IPS DF 19.7 (cell line): ENCODE data around the gene CD276.
"Not testable (repeated sequence)": the region's sequence is repeated elsewhere in the genome, so short reads cannot be mapped to it uniquely, and the experiment has no call there.

Experiments
- DNase-seq: peaks from one replicate; pipeline ENCODE4 v3.0.0-alpha.2; 2013; ENCODE audit warnings: low read depth, low spot score

CD276 gene

DNA sequence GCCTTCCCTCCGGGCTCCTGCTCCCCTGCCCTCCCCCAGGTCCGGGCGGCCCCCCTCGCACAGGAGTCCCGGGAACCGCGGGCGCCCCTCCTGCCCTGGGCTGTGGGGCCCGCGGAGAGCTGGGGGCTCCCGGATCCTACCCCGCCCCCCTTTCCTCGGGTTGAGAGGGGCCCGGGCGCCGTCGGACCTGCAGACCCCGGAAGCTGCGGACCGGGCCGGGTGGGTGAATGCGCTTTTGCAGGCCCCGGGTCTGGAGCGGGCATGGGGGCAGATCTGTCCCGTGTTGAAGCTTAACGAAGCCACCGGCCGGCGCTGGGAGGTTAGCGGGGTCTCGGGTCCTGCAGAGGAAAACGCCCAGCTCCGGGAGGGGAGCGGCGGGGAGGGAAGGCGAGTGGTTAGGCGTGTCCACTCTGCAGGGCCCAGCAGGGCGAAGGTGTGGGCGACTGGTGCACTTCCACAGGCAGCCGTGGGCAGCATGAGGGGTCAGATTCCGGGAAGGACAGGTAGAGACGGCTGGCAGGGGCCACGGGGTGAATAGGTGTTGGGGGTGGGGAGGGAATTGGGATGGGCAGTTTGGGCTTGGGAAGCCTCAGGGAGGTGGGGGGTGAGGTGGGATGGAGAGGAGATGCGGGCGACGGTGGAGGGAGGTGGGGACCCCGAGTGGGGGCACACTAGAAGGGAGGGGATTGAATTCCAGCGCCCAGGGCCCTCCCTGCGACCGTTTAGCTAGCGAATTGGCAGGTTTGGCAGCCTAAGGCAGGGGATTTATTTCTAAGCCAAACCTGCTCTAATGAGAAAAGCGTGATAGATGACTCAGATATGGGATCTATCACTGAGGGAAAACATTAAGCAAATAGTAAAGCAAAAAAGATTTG, 635 bp downstream of the CD276 start:
- DNase-seq: no peak

DNA sequence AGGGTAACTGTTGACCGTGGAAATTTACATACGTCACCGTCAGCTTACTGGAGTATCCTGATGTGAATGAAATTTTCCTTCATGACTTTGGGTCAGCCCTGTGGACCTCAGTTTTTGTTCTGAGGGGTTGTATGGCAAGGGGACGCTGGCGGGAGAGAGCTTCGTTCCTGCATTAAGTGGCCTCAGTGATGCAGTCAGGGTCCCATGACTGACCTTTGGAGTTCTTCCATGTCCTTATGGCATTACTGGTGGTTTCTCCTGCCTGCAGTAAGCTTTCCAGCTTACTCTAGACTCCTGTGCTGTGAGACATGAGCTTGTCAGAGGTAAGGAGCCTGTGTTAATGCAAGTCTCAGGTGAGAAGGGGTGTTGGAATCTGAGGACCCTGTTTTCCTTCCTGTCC, 1.8 kb downstream of the CD276 start:
- no peak for DNase-seq

DNA sequence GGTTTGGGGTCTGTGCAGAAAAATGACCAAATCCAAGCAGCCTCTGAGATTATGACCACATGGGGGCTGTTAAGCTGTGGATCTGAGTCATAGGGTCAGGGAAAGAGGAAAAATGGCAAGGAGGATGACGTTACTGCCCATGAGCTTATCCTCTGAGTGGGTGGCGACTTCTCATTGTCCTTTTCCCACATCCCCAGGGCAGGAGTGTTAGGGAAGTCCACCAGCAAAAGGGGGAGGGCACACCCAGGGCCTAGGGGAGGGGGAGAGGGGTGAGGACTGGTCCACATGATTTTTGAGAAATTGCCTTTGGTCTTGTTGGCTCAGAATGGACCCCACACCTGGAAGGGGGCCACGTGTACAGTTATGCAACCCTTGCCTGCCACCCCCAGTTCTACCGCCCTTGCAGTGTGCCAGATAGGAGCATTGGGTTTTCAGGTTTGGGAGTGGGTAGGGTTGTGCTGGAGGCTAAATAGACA, 2.6 kb downstream of the CD276 start:
- DNase-seq: no peak

DNA sequence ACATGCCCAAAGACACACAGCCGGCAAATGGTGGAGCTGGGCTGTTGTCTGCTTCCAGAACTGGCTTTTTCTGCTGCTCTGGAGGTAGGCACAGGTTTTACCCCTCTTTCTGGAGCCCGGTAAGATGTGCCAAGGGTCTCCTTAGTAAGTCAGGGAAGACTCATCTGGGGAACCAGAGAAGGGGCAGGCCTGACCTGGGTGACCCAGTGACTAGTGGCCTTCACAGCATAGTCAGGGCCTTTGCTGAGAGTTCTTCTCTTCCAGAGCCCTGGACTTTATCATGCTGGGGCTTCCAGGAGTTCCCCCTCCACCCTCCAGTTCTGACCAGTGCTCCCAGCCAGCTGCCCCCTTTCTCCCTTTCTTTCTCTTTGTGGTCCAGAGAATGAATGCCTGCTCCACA, 3.2 kb downstream of the CD276 start:
- DNase-seq: no peak

DNA sequence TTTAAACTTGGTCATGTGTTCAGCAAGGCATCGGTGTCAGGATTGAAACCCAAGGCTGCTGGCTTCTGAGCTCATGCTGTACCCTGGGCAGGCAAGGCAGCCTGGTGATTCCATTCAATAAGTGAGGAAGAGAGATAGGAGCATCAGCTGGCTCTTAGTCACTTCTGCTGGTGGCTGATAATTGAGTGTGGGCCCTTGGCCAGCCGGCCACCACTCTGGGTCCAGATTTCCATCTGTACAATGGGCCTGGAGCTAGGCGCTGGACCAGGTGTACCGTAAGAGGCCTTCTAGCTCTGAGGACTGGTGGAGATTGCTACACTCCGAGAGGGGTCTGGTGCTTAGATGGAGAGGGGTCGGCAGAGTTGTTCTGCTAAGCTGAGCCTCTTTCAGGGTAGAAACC, 4.3 kb downstream of the CD276 start:
- DNase-seq: no peak

DNA sequence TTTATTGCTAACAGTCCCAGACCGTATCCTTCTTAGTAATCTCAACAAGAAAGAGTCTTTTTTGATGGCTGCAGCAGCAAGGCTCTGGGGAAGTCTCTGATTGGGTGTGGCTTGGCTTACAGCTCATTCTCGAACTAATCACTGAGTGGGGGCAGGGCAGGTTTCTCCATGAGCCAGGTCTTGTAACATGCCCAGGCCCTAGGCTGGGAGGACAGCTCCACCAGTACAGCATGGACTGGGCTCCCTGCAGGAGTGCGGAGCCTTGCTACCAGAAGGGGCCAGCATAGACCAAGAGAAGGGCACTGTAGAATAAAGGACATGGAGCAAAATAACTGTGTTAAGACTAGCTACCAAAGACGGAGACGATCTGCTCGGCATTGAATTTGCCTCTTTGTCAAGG, 7.2 kb downstream of the CD276 start:
- no peak for DNase-seq

DNA sequence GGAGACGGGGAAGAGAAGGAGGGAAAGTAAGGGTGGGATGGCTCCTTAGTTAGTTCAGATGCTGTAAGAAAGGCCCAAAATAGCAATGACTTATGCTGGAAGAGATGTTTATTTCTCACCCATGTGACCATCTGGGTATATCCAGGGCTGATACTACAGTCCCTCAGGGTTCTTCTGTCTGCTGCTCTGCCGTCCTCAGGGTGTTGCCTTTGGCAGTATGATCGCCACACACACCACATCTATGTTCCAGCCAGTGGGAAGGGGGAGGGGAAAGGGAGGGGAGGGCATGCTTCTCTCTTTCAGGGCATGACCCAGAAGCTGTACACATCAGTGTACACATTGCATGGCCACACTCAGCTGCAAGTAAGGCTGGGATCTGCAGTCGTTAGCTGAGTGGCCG, 10.2 kb downstream of the CD276 start:
- DNase-seq: no peak

DNA sequence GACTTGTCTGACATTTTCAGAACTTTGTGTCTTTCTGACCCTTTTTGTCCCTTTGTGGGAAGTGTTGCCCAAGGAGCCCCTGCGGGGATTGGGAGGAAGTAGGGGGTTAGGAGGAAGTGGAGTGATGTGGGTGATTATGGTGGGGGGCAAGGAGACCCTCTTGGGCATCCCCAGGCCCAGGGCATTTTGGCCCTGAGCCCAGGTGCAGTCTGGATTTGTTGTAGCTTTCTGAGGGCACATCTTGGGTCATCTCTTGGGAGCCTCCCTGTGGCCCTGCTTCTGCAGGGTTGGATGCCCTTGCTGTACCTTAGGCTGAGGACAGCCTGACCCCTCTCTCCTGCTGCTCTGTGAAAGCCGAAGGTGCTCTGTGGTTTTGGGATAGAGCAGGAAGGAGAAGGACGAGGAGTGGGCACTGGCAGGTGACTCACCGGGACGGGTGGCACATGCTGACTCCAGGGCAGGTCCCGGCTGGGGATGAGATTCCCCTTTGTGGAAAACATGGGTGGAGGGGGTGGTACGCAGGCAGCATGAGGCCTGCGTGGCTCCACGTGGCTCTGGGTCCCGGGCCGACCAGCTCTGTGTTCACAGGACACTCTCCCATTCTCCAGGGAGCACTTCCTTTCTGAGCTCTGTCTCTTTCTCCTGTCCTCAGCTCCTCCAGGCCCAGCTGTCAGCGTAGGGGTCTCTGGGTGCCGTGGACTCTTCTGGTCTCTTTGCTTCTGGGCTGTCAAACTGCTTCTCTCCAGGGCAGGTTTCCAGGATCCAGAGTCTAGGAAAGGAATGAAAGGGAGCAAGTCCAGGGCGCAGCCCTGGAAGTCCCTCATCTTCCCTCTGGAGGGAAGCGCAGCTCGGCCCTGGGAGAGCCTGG, 11.8 kb downstream of the CD276 start:
- no peak for DNase-seq

DNA sequence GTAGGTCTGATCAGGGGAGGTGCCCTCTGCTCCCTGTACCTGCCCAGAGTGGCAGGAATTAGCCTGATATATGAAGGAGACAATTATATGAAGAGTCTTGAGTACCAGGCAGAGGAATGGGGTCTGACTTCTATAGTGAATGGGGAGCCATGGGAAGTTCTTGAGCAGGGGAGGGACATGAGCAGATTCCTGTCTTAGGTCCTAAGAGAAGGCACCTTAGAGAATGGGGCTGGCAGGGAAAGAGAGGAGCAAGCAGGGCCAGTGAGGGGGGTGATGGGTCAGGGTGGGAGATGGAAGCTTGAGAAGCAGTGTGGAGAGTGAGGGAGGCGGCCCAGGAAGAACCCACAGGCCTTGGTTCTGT, 12.4 kb downstream of the CD276 start:
- DNase-seq: no peak

DNA sequence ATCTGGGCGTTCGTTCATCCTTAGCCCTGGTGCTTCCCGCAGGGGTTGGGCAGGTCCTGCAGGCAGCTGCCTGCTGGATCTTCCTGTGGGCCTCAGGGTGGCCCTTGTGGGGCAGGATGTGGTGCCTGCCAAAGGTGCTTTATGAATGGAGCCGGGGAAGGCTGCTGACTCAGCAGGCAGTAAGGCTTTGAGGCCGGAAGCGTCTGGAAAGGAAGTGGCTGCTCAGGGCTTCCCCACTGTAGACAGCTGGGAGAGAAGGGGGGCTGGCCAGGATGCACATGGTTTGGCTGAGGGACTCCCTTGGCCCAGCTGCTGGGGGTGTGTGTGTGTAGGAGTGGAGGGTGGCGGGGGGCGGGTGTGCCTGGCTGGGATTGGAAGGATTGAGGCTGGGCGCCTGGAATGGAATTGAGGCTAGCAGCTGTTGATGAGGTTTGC, 12.9 kb downstream of the CD276 start:
- DNase-seq: no peak

DNA sequence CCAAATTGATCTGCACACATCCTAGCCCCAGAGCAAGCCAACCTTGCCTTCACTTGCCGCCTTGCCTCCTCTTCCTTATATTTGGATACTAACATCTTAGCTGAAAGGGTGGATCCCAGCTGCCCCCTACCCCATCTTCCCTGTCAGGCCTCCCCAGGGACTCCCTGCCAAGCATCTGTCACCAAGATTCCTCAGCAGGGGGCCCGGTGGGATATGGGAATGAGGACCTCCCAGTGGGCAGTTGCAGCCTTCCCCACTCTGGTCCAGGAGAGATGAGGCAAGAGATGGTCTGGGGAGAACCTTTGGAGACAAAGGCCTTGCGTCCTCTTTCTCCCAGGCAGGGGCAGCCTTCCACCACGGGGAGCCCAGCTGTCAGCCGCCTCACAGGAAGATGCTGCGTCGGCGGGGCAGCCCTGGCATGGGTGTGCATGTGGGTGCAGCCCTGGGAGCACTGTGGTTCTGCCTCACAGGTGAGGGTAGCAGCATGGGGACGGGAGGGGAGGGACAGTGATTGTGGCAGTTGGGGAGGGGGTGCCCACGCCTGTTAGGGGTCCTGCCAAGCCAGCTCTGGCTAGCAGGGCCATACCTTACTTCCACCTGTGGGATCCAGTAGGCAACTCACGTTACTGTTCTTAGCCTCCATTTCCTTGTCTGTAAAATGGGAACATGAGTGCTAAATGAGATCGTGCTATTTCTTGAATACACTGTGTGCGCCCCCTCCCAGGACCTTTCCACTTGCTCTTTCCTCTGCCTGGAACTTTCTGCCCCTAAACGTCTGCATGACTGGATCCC, 15.3 kb downstream of the CD276 start:
- no peak for DNase-seq

DNA sequence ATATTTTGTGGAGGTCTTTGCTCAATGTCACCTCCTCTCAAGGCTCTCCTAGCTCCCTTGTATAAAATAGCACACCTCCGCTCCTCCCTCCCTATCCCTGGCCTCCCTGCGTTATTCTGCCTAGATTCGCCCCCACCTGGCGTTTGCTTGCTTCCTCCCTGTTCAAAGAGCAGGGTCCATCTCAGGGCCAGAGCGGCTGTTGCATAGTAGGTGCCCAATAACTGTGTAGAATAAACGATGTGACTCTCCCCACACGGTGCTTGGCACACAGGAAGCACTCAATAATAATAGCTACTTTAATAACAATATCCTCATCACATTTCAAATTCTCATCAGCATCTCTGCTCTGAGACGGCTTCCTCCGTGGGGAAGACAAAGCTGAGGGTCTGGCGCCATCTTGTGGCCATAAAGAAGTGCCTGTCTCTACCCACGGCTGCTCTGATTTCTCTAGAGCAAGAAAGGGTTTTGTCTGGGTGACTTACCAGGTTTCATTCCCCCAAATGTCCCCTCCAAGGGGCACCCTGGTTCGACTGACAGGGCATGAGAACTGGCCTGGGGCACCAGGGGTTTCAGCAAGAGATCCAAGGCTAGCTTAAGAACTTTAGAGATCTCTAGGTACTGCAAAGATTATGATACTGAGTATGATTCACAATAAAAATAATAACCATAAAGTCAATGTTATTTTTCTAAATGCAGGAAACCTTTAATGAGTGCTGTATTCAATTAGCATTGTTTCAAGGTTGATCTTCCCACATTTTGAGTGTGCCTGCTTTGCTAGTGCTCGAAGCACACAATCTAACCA, 16.1 kb downstream of the CD276 start:
- no peak for DNase-seq

DNA sequence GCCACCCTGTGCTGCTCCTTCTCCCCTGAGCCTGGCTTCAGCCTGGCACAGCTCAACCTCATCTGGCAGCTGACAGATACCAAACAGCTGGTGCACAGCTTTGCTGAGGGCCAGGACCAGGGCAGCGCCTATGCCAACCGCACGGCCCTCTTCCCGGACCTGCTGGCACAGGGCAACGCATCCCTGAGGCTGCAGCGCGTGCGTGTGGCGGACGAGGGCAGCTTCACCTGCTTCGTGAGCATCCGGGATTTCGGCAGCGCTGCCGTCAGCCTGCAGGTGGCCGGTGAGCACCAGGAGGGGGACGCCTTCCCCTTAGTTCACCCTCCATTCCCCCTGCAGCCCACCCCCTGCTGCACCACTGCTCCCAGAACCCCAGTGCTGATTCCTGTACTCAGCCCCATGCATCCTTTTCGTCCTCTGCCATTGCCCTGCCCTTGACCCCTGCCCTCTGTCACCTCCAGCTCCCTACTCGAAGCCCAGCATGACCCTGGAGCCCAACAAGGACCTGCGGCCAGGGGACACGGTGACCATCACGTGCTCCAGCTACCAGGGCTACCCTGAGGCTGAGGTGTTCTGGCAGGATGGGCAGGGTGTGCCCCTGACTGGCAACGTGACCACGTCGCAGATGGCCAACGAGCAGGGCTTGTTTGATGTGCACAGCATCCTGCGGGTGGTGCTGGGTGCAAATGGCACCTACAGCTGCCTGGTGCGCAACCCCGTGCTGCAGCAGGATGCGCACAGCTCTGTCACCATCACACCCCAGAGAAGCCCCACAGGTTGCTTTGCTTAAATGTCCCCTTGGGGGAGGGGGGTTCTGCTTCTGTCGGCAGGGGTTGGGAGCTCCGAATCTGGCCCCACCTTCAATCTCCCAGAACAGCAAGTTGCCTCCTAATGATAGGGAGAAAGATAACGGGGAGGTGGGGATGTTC, 18.4 kb downstream of the CD276 start:
- DNase-seq: not testable (repeated sequence)

DNA sequence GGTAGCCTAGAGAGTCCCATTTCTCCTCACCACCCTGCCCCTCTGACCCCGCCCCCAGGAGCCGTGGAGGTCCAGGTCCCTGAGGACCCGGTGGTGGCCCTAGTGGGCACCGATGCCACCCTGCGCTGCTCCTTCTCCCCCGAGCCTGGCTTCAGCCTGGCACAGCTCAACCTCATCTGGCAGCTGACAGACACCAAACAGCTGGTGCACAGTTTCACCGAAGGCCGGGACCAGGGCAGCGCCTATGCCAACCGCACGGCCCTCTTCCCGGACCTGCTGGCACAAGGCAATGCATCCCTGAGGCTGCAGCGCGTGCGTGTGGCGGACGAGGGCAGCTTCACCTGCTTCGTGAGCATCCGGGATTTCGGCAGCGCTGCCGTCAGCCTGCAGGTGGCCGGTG, 19.4 kb downstream of the CD276 start:
- not testable (repeated sequence) for DNase-seq

DNA sequence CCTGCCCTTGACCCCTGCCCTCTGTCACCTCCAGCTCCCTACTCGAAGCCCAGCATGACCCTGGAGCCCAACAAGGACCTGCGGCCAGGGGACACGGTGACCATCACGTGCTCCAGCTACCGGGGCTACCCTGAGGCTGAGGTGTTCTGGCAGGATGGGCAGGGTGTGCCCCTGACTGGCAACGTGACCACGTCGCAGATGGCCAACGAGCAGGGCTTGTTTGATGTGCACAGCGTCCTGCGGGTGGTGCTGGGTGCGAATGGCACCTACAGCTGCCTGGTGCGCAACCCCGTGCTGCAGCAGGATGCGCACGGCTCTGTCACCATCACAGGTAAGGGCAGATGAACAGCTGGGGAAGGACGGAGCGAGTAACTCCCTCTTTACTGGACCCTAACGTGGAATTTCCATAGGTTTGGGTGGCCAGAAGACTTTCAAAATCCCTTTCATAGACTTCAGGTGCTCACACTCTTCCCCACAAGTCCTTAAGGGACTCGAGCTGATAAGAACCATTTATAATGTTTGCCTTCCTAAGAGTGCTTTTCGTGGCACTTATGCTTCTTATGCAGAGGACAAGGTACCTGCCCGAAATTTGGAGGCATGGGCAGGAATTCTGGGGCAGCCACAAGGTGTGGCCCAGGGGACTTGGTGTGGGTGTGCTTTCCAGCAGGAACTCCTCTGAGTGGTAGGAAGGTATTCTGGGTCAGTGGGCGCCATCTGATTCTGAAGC, 20.1 kb downstream of the CD276 start:
- not testable (repeated sequence) for DNase-seq

DNA sequence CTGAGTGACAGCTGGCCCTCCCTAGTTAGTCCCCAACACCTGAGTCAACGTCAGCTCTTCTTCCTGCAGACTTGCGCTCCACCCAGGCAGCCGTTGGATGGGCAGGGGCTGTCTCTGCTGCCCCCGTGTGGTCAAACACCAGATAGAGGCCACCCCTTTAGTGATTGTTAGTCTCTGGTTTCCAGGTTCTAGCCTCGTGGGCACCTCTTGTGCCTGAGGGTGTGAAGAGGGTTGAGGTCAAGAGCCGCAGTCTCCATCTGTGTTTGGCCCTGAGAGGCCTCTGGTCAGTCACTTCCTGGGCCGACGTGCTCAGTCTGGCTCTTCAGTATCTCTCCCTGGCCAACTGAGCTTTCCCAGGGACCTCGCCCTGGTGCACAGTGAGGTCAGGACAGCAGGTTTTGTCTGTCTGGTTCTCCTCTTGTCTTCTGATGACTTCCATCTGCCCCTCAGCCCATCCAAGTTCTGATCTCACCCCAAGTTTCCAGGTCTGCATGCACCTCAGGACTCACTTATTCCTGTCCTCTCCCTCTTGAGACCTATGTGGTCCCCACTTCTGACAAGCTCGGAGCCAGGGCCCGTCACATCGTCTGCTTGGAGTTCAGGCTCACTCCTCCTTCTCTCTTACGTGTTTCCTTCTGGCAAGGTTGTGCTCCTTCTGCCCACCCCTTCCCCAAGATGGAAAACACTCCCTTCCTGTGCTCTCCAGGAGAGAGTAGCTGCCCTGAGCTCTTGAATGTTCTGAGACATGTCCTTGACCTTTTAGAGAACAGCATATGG, 20.9 kb downstream of the CD276 start:
- DNase-seq: no peak

DNA sequence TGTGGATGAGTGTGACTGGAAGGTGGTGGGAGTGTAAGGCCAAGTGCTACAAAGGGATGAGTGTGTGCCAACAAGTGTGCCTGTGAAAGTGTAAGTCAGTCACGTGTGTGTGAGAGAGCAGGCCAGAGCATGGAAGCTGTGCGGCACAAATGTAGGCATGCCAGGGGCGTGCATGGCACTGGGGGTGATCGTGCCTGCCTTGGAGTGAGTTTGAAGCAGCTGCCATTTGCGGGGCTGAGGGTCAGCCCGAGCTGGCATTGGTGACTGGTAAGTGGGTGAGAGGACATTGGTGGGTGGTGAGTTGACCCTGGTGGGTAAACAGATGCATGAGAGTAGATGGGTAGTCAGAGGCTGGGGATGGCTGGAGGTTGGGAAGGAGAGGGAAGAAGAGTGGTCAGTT, 24.5 kb downstream of the CD276 start:
- no peak for DNase-seq

DNA sequence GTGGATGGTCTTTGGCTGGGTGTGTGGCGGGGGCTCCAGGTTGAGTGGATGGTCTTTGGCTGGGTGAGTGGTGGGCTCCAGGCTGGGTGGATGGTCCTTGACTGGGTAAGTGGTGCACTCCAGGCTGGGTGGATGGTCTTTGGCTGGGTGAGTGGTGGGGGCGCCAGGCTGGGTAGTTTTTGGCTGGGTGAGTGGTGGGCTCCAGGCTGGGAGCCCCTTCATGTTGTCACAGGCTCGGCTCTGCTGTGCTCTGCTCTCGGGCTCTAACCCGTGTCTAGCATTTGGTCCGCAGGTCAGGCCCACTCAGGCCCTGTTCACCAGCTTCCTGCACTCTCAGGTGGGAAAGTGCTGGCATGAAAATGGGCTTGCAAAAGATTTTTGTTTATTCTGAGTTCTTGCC, 25.1 kb downstream of the CD276 start:
- DNase-seq: no peak

DNA sequence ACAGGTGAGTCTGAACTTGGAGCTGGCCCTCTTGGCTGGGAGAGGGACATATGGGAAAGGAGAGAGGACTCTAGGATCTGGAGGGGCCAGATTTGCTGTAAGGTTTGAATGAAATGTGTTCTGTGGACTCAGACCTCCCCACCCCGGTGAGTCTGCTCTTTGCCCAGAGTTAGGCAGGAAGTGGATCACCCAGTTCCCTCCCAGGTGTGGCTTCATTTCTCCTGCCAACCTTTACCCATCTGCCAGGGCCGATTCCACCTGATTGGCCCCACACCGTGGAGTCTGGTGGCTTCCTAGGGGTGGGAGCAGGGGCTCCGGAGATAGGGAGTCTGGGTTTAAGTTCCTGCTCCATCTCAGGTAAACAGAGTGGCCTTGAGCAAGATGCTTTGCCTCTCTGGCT, 25.5 kb downstream of the CD276 start:
- no peak for DNase-seq
